IMR-90 (cell line): ENCODE data around the gene SLX1B. TPM values are rescaled to one million over a fixed set of nuclear protein-coding genes. Genes with fewer than 3 reads are reported as not detected.
"Not testable (repeated sequence)": the region's sequence is repeated elsewhere in the genome, so short reads cannot be mapped to it uniquely, and the experiment has no call there.

ENCODE experiments used
- ATAC-seq: fragments of 200-7000 bp; cut with Tn5 transposase; 2 replicates; pipeline ENCODE4 v1.9.1; 2020; ENCODE audit warnings: low read depth, mild to moderate bottlenecking, moderate library complexity
- BruUV-seq: library from RNA; stranded (reverse); fragments of 400-500 nt; replicated peaks from 2 replicates; lab custom pipeline; 2021; lab: Mats Ljungman, UMichigan
- CTCF ChIA-PET: fragments of 300-600 bp; formaldehyde crosslinking; extraction: SDS; loops from one replicate; lab custom pipeline; 2021; ENCODE audit warnings: antibody characterized with exemption; lab: Yijun Ruan, JAX
- POLR2A ChIA-PET: fragments of 300-600 bp; sonication (Branson Sonifier 250); formaldehyde crosslinking; loops from one replicate; lab custom pipeline; 2022; ENCODE audit warnings: antibody characterized with exemption; ENCODE audit not compliant: unreplicated experiment; lab: Charles Lee
- DNase-seq: peaks from one replicate; pipeline ENCODE4 v3.0.0; 2013
- H2AFZ ChIP-seq: replicated peaks from 2 replicates; pipeline ENCODE3; 2013; ENCODE audit warnings: low read length, mild to moderate bottlenecking; ENCODE audit not compliant: poor library complexity
- H2AK5ac ChIP-seq: 2 replicates; pipeline ENCODE4 v1.6.1; 2013; ENCODE audit warnings: low read depth, low read length, inconsistent platforms
- H2AK9ac ChIP-seq: replicated peaks from 2 replicates; pipeline ENCODE3; 2013; ENCODE audit warnings: mild to moderate bottlenecking, low read depth, low read length, moderate library complexity; ENCODE audit not compliant: poor library complexity
- H2BK120ac ChIP-seq: 2 replicates; pipeline ENCODE4 v1.6.1; 2013; ENCODE audit warnings: low read depth, low read length, inconsistent platforms
- H2BK15ac ChIP-seq: 3 replicates; pipeline ENCODE4 v1.6.1; 2013; ENCODE audit warnings: low read depth, low read length, inconsistent platforms
- H2BK20ac ChIP-seq: 2 replicates; pipeline ENCODE4 v1.6.1; 2013; ENCODE audit warnings: low read depth, mild to moderate bottlenecking, inconsistent platforms, low read length, moderate library complexity
- H2BK5ac ChIP-seq: 2 replicates; pipeline ENCODE4 v1.6.1; 2013; ENCODE audit warnings: mild to moderate bottlenecking, low read depth, low read length, inconsistent platforms; ENCODE audit not compliant: poor library complexity, severe bottlenecking
- H3K14ac ChIP-seq: replicated peaks from 2 replicates; pipeline ENCODE4 v1.6.1; 2013; ENCODE audit warnings: low read depth, low read length, inconsistent platforms
- H3K18ac ChIP-seq: 2 replicates; pipeline ENCODE4 v1.6.1; 2013; ENCODE audit warnings: low read depth, low read length, control low read depth
- H3K23ac ChIP-seq: 2 replicates; pipeline ENCODE4 v1.6.1; 2013; ENCODE audit warnings: low read depth, low read length, inconsistent platforms
- H3K27ac ChIP-seq: 2 replicates; pipeline ENCODE4 v1.5.1; 2013; ENCODE audit warnings: mild to moderate bottlenecking, control low read depth, low read length; ENCODE audit not compliant: insufficient read depth
- H3K27me3 ChIP-seq: 2 replicates; pipeline ENCODE4 v1.6.1; 2013; ENCODE audit warnings: low read length; ENCODE audit not compliant: control insufficient read depth, insufficient read depth
- H3K36me3 ChIP-seq: 2 replicates; pipeline ENCODE4 v1.6.1; 2013; ENCODE audit warnings: low read length, mixed read lengths; ENCODE audit not compliant: control insufficient read depth, insufficient read depth
- H3K4ac ChIP-seq: 2 replicates; pipeline ENCODE4 v1.6.1; 2013; ENCODE audit warnings: low read depth, low read length, inconsistent platforms
- H3K4me1 ChIP-seq: 2 replicates; pipeline ENCODE4 v1.6.1; 2013; ENCODE audit warnings: low read length, mixed read lengths; ENCODE audit not compliant: control insufficient read depth, insufficient read depth
- H3K4me2 ChIP-seq: 2 replicates; pipeline ENCODE4 v1.6.1; 2013; ENCODE audit warnings: low read depth, mild to moderate bottlenecking, control low read depth, low read length, moderate library complexity
- H3K4me3 ChIP-seq: 2 replicates; pipeline ENCODE4 v1.5.1; 2013; ENCODE audit warnings: low read depth, mild to moderate bottlenecking, control low read depth, low read length, moderate library complexity; ENCODE audit not compliant: insufficient read depth
- H3K56ac ChIP-seq: 2 replicates; pipeline ENCODE4 v1.6.1; 2013; ENCODE audit warnings: low read length, inconsistent platforms; ENCODE audit not compliant: insufficient read depth; ENCODE audit errors: extremely low read depth
- H3K79me1 ChIP-seq, 2 experiments: 2 replicates each; pipeline ENCODE4 v1.6.1; 2013; ENCODE audit warnings: low read length in 2 of 2, inconsistent platforms in 1 of 2, low read depth in 1 of 2
- H3K9ac ChIP-seq: 2 replicates; pipeline ENCODE4 v1.6.1; 2013; ENCODE audit warnings: low read depth, low read length, control low read depth
- H3K9me1 ChIP-seq: 2 replicates; pipeline ENCODE4 v1.6.1; 2013; ENCODE audit warnings: low read length, inconsistent platforms; ENCODE audit not compliant: insufficient read depth
- H3K9me3 ChIP-seq: 2 replicates; pipeline ENCODE4 v1.6.1; 2013; ENCODE audit warnings: low read length; ENCODE audit not compliant: control insufficient read depth, insufficient read depth
- H4K20me1 ChIP-seq: 2 replicates; pipeline ENCODE4 v1.6.1; 2013; ENCODE audit warnings: low read length, inconsistent platforms; ENCODE audit not compliant: insufficient read depth
- H4K5ac ChIP-seq: 2 replicates; pipeline ENCODE4 v1.6.1; 2013; ENCODE audit warnings: mild to moderate bottlenecking, low read depth, low read length, control low read depth
- H4K8ac ChIP-seq, 2 experiments: 2 replicates each; pipeline ENCODE4 v1.6.1; 2013; ENCODE audit warnings: low read depth in 2 of 2, low read length in 2 of 2, control low read depth in 1 of 2, inconsistent platforms in 1 of 2
- H4K91ac ChIP-seq: 2 replicates; pipeline ENCODE4 v1.6.1; 2013; ENCODE audit warnings: low read depth, low read length, inconsistent platforms; ENCODE audit not compliant: insufficient read depth
- MAFK ChIP-seq: IDR thresholded peaks from 2 replicates; pipeline ENCODE4 v1.6.1; 2012; ENCODE audit warnings: low read depth, low read length, improper control_type of control experiment
- WGBS, 2 experiments: methylation state at CpG; one replicate each; pipeline versions ENCODE4 v1.1.5 to v1.1.7; 2013; ENCODE audit warnings: missing lambda C conversion rate in 2 of 2; ENCODE audit not compliant: insufficient read length in 1 of 2; ENCODE audit errors: extremely low coverage in 2 of 2; 5-methylcytosine and 5-hydroxymethylcytosine counted together
- dilution Hi-C: fragments of 300-500 bp; cut with HindIII; formaldehyde crosslinking; loops from one replicate; pipeline ENCODE4 v1.14.3; 2018; ENCODE audit warnings: low sequenced_read_pairs; ENCODE audit not compliant: unreplicated experiment
- in situ Hi-C: fragments of 300-500 bp; cut with MboI; formaldehyde crosslinking; loops from 3 replicates; pipeline ENCODE4 v1.14.3; 2019; ENCODE audit warnings: low sequenced_read_pairs, inconsistent platforms, mixed read lengths
- intact Hi-C: fragments of 100-400 bp; cut with micrococcal nuclease; formaldehyde crosslinking; loops from 2 replicates; pipeline ENCODE4 v1.10.0; 2022
- polyA plus RNA-seq, 3 experiments: library from polyadenylated mRNA; depleted of rRNA; stranded (reverse); fragments of >200 nt; gene quantifications; 2 replicates each; pipeline ENCODE4 v1.2.3, GENCODE V29; 2012; ENCODE audit warnings: low replicate concordance in 1 of 3
- total RNA-seq: library from RNA; depleted of rRNA; stranded (reverse); fragments of >200 nt; gene quantifications from 2 replicates; pipeline ENCODE4 v1.2.3, GENCODE V29; 2012

The SLX1B gene
- total and polyA plus RNA-seq, 2 of the 4 experiments (the other 2 are of a cell fraction): 9.3 to 15.8 TPM

GRCh38 chr16:29423587-29423986 lies 30.7 kb upstream of the SLX1B start:
- peak; percentile 88 for TF ChIP-seq MAFK
- H4K91ac ChIP-seq, H2AK9ac ChIP-seq, H2BK15ac ChIP-seq, H2BK120ac ChIP-seq, CTCF ChIA-PET, DNase-seq, ATAC-seq, H2AFZ ChIP-seq, H3K27me3 ChIP-seq, H2AK5ac ChIP-seq, H3K9me1 ChIP-seq, H3K14ac ChIP-seq, H3K79me1 ChIP-seq, H3K4me1 ChIP-seq, H2BK20ac ChIP-seq, H3K4ac ChIP-seq, dilution Hi-C loops, H2BK5ac ChIP-seq, H3K4me3 ChIP-seq, H3K9me3 ChIP-seq, H3K4me2 ChIP-seq, BruUV-seq, H4K5ac ChIP-seq, H4K20me1 ChIP-seq, H3K9ac ChIP-seq, H3K27ac ChIP-seq, H3K56ac ChIP-seq, H3K23ac ChIP-seq, in situ Hi-C loops, POLR2A ChIA-PET, H3K18ac ChIP-seq, H4K8ac ChIP-seq, intact Hi-C loops, H3K36me3 ChIP-seq: not testable (repeated sequence)
- no CpG with 5 or more reads among the region's 2 CpGs for WGBS, 2 experiments
